Colonic mucosa (tissue), 4 donors: ENCODE data around the gene CAPRIN2. TPM values are rescaled to one million over a fixed set of nuclear protein-coding genes. Genes with fewer than 3 reads are reported as not detected.

Experiments
- DNase-seq: peaks from one replicate; pipeline ENCODE4 v3.0.0-alpha.2; 2020
- H3K27ac ChIP-seq: fragments of 200-600 bp; one replicate; pipeline ENCODE4 v1.8.0; 2021
- H3K27me3 ChIP-seq: fragments of 200-600 bp; one replicate; pipeline ENCODE4 v1.8.0; 2021
- H3K36me3 ChIP-seq: fragments of 200-600 bp; one replicate; pipeline ENCODE4 v1.8.0; 2021
- H3K4me1 ChIP-seq: fragments of 200-600 bp; one replicate; pipeline ENCODE4 v1.8.0; 2021; ENCODE audit warnings: mild to moderate bottlenecking
- H3K4me3 ChIP-seq: fragments of 200-600 bp; one replicate; pipeline ENCODE4 v1.8.0; 2021
- H3K9ac ChIP-seq, 2 donors: one replicate each; pipeline ENCODE4 v1.7.0; 2013; ENCODE audit warnings: control low read depth in 2 of 2, low read depth in 2 of 2, low read length in 2 of 2
- H3K9me3 ChIP-seq: fragments of 200-600 bp; one replicate; pipeline ENCODE4 v1.8.0; 2021
- intact Hi-C: fragments of 100-400 bp; cut with DNase I; formaldehyde crosslinking; loops from one replicate; pipeline ENCODE4 v1.14.1; 2022
- total RNA-seq, 2 donors: library from RNA; stranded (reverse); fragmentation: NEBNext Ultra II Directional in 1 of 2; extraction: Animal tissue kit (Norgen Biotek cat#: 25700) in 1 of 2; gene quantifications; one replicate each; pipeline ENCODE4 v1.2.1, GENCODE V29; 2021
- TF ChIP-seq, protein P1 (sequence below): fragments of 200-600 bp; IDR thresholded peaks from one replicate; pipeline ENCODE4 v1.8.0; 2022; ENCODE audit warnings: antibody characterized with exemption, mild to moderate bottlenecking
- donor health status: healthy.
- donor health status: DM: no; HTN: no; CAD: no.
- donor health status: DM: no; HTN: no; CAD: no.

The CAPRIN2 gene
- total RNA-seq, 2 donors from 2014 or later: 6.1 to 8.2 TPM

DNA sequence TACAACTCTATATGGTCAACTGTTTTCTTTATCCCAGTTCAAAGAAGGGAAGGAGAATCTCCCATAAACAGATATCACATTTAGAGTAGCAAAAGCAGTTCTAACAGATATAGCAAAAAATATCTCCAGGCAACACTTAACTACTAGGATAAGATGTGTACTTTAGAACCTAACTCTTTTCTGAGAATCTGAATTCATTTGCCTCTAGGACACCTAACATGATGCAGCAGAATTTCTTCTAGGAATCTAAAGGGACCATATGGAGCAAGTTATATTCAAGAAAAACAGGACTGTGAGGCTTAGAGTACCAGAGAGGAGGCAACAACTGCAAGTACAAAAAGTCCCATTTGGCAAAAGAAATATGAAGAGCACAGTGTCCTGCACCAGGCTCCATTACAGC, 24.4 kb upstream of the CAPRIN2 start:
- H3K9me3 ChIP-seq: no peaks in the 10 kb centered on the region
- no peak overlapping the region for H3K27ac ChIP-seq
- H3K4me1 ChIP-seq: no peaks in the 10 kb centered on the region
- H3K4me3 ChIP-seq: no peak overlapping the region
- TF ChIP-seq, protein P1, sequence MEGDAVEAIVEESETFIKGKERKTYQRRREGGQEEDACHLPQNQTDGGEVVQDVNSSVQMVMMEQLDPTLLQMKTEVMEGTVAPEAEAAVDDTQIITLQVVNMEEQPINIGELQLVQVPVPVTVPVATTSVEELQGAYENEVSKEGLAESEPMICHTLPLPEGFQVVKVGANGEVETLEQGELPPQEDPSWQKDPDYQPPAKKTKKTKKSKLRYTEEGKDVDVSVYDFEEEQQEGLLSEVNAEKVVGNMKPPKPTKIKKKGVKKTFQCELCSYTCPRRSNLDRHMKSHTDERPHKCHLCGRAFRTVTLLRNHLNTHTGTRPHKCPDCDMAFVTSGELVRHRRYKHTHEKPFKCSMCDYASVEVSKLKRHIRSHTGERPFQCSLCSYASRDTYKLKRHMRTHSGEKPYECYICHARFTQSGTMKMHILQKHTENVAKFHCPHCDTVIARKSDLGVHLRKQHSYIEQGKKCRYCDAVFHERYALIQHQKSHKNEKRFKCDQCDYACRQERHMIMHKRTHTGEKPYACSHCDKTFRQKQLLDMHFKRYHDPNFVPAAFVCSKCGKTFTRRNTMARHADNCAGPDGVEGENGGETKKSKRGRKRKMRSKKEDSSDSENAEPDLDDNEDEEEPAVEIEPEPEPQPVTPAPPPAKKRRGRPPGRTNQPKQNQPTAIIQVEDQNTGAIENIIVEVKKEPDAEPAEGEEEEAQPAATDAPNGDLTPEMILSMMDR: no peak
- H3K36me3 ChIP-seq: no peaks in the 10 kb centered on the region
- intact Hi-C loops: no loop called here
- no peak for DNase-seq
- no peak overlapping the region for H3K9ac ChIP-seq
- H3K27me3 ChIP-seq: no peaks in the 10 kb centered on the region

DNA sequence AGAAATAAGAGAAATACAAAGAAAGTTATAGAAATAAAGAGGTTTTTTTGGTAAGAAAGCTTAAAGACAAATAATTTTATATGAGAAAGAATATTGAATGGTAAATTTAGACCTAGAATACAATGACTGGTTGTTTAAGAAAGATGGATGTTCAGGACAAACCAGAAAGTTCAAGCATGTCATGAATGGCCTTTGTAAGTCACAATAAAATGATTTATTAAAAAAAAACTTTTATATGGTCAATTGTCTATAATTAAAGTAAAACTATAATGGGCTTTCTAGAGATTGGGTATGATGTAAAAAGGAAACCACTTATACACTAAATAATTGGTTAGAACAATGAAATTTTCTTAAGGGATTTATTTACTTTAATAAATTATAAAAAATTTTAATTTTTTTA, 19.8 kb upstream of the CAPRIN2 start:
- Histone ChIP-seq H3K27ac (no peak overlapping the region), H3K4me1 (no peaks in the 10 kb centered on the region), H3K36me3 (no peaks in the 10 kb centered on the region), H3K4me3 (no peak overlapping the region), H3K27me3 (no peaks in the 10 kb centered on the region), H3K9ac (no peak overlapping the region), H3K9me3 (no peaks in the 10 kb centered on the region)
- TF ChIP-seq, protein P1: no peak
- no peak for DNase-seq
- intact Hi-C loops: no loop called here

DNA sequence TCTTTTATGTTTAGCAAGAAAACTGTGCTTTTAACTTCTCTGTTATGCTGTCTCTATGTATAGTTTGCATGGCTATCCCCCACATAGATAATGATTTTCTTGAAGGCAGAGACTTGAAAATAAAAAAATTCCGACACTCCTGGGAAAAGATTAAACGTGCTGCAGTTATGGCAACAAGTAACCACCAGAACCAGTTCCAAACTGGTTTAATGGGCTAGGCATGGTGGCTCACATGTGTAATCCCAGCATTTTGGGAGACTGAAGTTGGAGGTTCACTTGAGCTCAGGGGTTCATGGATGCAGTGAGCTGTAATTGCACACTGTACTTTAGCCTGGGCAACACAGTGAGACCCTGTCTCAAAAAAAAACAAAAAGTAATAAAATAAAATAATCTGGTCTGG, 15.1 kb upstream of the CAPRIN2 start:
- Histone ChIP-seq H3K27ac (no peak overlapping the region), H3K4me1 (no peaks in the 10 kb centered on the region), H3K4me3 (no peak overlapping the region), H3K9me3 (no peaks in the 10 kb centered on the region), H3K9ac (no peak overlapping the region), H3K27me3 (no peaks in the 10 kb centered on the region), H3K36me3 (no peaks in the 10 kb centered on the region)
- TF ChIP-seq, protein P1: no peak
- intact Hi-C loops: no loop called here
- no peak for DNase-seq

DNA sequence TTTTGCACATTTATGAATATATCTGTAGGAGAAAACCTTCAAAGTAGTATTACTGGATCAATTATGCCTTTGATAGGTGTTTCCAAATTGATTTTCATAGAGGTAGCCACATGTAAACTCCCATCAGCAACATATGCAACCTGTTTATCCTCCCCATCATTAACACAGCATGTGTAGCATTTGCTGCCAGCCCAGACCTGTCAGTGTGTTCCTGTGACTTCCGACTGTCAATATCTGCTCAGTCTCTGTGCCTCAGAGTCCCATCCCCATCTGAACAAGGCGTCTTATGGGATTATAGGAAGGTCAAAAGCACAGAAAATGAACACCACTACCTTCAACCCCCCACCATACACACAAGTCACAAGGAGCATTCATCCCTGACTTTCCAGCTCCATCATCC, 9.5 kb upstream of the CAPRIN2 start:
- Histone ChIP-seq H3K4me3 (no peak overlapping the region), H3K9ac (no peak overlapping the region), H3K4me1 (no peaks in the 10 kb centered on the region), H3K27me3 (no peaks in the 10 kb centered on the region), H3K36me3 (no peaks in the 10 kb centered on the region), H3K27ac (no peak overlapping the region), H3K9me3 (no peaks in the 10 kb centered on the region)
- TF ChIP-seq, protein P1: no peak
- intact Hi-C loops: no loop called here
- DNase-seq: no peak

DNA sequence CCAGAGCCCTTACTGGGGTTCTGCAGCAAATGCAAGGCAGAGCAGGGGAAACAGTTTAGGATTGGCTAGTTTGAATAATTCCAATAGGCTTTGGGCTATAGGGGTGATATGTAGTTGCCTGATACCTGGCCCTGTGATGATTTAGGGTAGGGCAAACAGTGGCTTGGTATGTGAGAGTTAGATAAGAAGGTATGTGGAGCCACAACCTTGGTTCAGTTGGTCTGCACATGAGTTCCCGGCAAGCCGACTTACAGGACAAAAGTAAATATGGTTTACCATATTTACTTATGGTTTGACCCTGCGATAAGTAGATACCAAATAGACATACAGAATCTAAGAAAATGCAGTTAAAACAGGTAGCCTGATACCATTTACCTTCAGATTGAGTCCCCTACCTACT, 8.3 kb upstream of the CAPRIN2 start:
- Histone ChIP-seq H3K9me3 (no peaks in the 10 kb centered on the region), H3K4me3 (no peak overlapping the region), H3K9ac (no peak overlapping the region), H3K4me1 (no peaks in the 10 kb centered on the region), H3K27ac (no peak overlapping the region), H3K36me3 (no peaks in the 10 kb centered on the region), H3K27me3 (no peaks in the 10 kb centered on the region)
- no peak for DNase-seq
- TF ChIP-seq, protein P1: no peak
- intact Hi-C loops: no loop called here

DNA sequence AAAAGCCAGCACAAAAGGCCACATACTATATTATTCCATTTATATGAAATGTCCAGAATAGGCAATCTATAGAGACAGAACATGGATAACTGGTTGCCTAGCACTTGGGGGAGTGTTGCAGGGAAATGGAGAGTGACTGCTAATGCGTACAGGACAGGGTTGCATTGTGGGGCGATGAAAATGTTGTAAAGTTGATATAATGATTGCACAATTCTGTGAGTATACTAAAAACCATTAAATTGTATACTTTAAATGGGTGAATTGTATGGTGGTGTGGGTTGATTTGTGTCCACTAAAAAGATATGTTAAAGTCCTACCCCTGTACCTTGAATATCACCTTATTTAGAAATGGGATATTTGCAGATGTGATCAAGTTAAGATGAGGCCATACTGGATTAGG, 7.0 kb upstream of the CAPRIN2 start:
- H3K36me3 ChIP-seq: no peaks in the 10 kb centered on the region
- no peak overlapping the region for H3K9ac ChIP-seq
- H3K27ac ChIP-seq: no peak overlapping the region
- TF ChIP-seq, protein P1: no peak
- H3K4me3 ChIP-seq: no peak overlapping the region
- no peak for DNase-seq
- H3K9me3 ChIP-seq: no peaks in the 10 kb centered on the region
- H3K27me3 ChIP-seq: no peaks in the 10 kb centered on the region
- intact Hi-C loops: no loop called here
- no peaks in the 10 kb centered on the region for H3K4me1 ChIP-seq
